Measurements from ENCODE around the gene PDSS2. TPM values are rescaled to one million over a fixed set of nuclear protein-coding genes. Genes with fewer than 3 reads are reported as not detected.

PDSS2 gene
- total and polyA plus RNA-seq, 3 donors from 2014 or later = 15.1 to 19.4 (median 17.0) TPM

- Histone ChIP-seq H3K27ac (peak overlapping the region; percentile 91 to 93), H3K9me3 (no peaks in the 10 kb centered on the region), H3K36me3 (ENCODE audit: low read depth, missing control alignments) (no peaks in the 10 kb centered on the region), H3K27me3 (no peaks in the 10 kb centered on the region), H3K4me1 (peaks cover 49% of the 10 kb centered on the region), H3K4me3 (peak overlapping the region; percentile 74 to 90)
- intact Hi-C loops (cut with DNase I; ENCODE audit: low total_unique reads) = no loop called here
- 1 to 2% methylated on average over 17 to 38 of the region's 38 CpGs for WGBS, 2 donors
- peak; percentile 64 for DNase-seq
- TF ChIP-seq CTCF (IDR thresholded peaks at IDR 0.05) = no peak
- no peak for TF ChIP-seq POLR2A (IDR thresholded peaks at IDR 0.05)
Observed at GRCh38 chr6:107491138-107491609, 31.8 kb upstream of the PDSS2 start.

- Histone ChIP-seq H3K27me3 (no peaks in the 10 kb centered on the region), H3K4me1 (peaks cover 43% of the 10 kb centered on the region), H3K27ac (peak overlapping the region; percentile 91 to 93), H3K4me3 (peak overlapping the region; percentile 74 to 90), H3K9me3 (no peaks in the 10 kb centered on the region), H3K36me3 (ENCODE audit: low read depth, missing control alignments) (no peaks in the 10 kb centered on the region)
- DNase-seq = peak; percentile 52
- no peak for TF ChIP-seq POLR2A (IDR thresholded peaks at IDR 0.05)
- intact Hi-C loops (cut with DNase I; ENCODE audit: low total_unique reads) = no loop called here
- WGBS, 2 donors = 0 to 1% methylated on average over 29 to 30 of the region's 30 CpGs
Observed at GRCh38 chr6:107490566-107491137, 31.3 kb upstream of the PDSS2 start.

GRCh38 chr6:107489636-107490565, 30.5 kb upstream of the PDSS2 start, which contains the start of gene SOBP:
Gene SOBP, plus strand, starts transcription at chr6:107490117. Its CDS starts 500 bp downstream, at chr6:107490617.
- Histone ChIP-seq H3K4me3 (peak within 1 kb of the TSS; percentile 74 to 90), H3K4me1 (peaks cover 36% of the 10 kb centered on the region), H3K36me3 (ENCODE audit: low read depth, missing control alignments) (no peaks in the 10 kb centered on the region), H3K27ac (peak within 1 kb of the TSS; percentile 91 to 93), H3K9me3 (no peaks in the 10 kb centered on the region), H3K27me3 (no peaks in the 10 kb centered on the region)
- peak; percentile 83 for DNase-seq
- intact Hi-C loops (cut with DNase I; ENCODE audit: low total_unique reads) = no loop called here
- TF ChIP-seq CTCF (IDR thresholded peaks at IDR 0.05) = peak in 1 of 3 experiments; percentile 7
- no peak for TF ChIP-seq POLR2A (IDR thresholded peaks at IDR 0.05)
- 0 to 1% methylated on average over 26 to 77 of the region's 130 CpGs for WGBS, 2 donors

DNA sequence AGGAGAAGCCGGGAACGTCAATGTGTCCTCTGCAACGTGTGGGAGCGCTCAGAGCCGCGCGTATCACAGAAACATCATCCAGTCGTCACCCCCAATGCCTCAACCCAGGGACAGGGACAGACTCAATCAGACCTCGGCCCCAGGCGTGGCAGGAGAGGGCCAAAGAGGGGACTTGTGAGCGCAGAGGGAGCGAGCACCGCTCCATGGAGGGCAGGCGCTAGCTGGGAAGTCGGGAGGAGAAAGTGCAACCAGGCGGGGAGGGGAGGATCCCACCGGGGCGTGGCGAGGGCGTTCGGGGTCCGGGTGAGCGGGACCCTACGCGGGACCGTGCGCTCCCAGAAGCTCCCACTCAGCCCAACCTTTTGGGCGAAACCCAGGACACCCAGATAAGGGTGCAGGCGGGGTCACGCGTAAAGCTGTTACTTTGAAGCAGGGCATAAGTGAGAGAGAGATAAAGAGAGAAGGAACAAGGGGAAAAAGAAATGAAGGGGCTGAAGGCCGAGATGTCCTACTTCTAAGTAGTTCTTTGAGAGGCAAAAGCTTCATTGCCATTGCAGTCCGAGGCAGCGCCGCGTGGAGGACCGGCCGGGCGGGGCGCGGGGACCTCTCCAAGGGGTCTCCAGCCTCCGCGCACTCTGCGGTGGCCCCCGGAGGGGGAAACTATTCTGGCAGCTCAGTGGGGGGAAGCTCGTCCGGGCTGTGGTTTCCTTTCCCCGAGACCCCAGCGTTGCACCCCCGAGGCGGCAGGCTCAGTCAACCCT, 29.7 kb upstream of the PDSS2 start:
- Histone ChIP-seq H3K27me3 (no peaks in the 10 kb centered on the region), H3K36me3 (ENCODE audit: low read depth, missing control alignments) (no peaks in the 10 kb centered on the region), H3K27ac (peak overlapping the region; percentile 82 to 91), H3K4me3 (peak overlapping the region; percentile 74 to 90), H3K9me3 (no peaks in the 10 kb centered on the region), H3K4me1 (peaks cover 27% of the 10 kb centered on the region)
- TF ChIP-seq POLR2A (IDR thresholded peaks at IDR 0.05) = no peak
- no peak for TF ChIP-seq CTCF (IDR thresholded peaks at IDR 0.05)
- intact Hi-C loops (cut with DNase I; ENCODE audit: low total_unique reads) = no loop called here
- DNase-seq = peak; percentile 65
- 0 to 1% methylated on average over 50 to 51 of the region's 51 CpGs for WGBS, 2 donors

Data from testis (tissue), 3 donors.